Sigmoid colon (tissue), 3 donors: ENCODE data around the gene FRY.

Source experiments
- CTCF ChIP-seq, 4 experiments: fragments of 450-650 bp in 3 of 4; fragments of 200-600 bp in 1 of 4; IDR thresholded peaks; one replicate each; pipeline ENCODE4 v1.5.1; 2016 to 2019; ENCODE audit warnings: antibody characterized with exemption in 4 of 4, mild to moderate bottlenecking in 3 of 4, moderate library complexity in 2 of 4
- POLR2A ChIP-seq, 2 donors: fragments of 450-650 bp; IDR thresholded peaks; one replicate each; pipeline ENCODE4 v1.6.1; 2016; ENCODE audit warnings: antibody characterized with exemption in 2 of 2, mild to moderate bottlenecking in 2 of 2, moderate library complexity in 2 of 2

- TF ChIP-seq POLR2A (IDR thresholded peaks at IDR 0.05) (no peak), CTCF (IDR thresholded peaks at IDR 0.05) (no peak)
These were observed 309.3 kb downstream of the FRY start for GRCh38 chr13:32340914-32341313.
